PC-9 (cell line): ENCODE measurements around the gene GTF2H2C. TPM values are rescaled to one million over a fixed set of nuclear protein-coding genes. Genes with fewer than 3 reads are reported as not detected.
"Not testable (repeated sequence)": the region's sequence is repeated elsewhere in the genome, so short reads cannot be mapped to it uniquely, and the experiment has no call there.

Experiments used
- BruUV-seq: library from RNA; stranded (reverse); fragments of 400-500 nt; replicated peaks from 2 replicates; lab custom pipeline; 2021; lab: Mats Ljungman, UMichigan
- CTCF ChIA-PET: fragments of 300-600 bp; sonication (Branson Sonifier 250); formaldehyde crosslinking; loops from one replicate; lab custom pipeline; 2022; ENCODE audit warnings: antibody characterized with exemption; lab: Charles Lee
- POLR2A ChIA-PET: fragments of 300-600 bp; sonication (Branson Sonifier 250); formaldehyde crosslinking; loops from one replicate; lab custom pipeline; 2022; ENCODE audit warnings: antibody characterized with exemption; ENCODE audit not compliant: unreplicated experiment; lab: Charles Lee
- DNase-seq, 2 experiments: peaks; one replicate each; pipeline versions ENCODE4 v3.0.0 to v3.0.0-alpha.2; 2015 to 2022; ENCODE audit warnings: mixed read lengths in 1 of 2
- H2AFZ ChIP-seq: fragments of 200-600 bp; sonication (generic); 2 replicates; pipeline ENCODE4 v1.8.1; 2017; ENCODE audit warnings: antibody characterized with exemption
- H3F3A ChIP-seq: fragments of 200-600 bp; sonication (generic); 2 replicates; pipeline ENCODE4 v1.8.1; 2017; ENCODE audit warnings: antibody characterized with exemption, mild to moderate bottlenecking, low read depth; ENCODE audit not compliant: insufficient read depth
- H3K27ac ChIP-seq: fragments of 200-600 bp; sonication (generic); 2 replicates; pipeline ENCODE4 v1.6.1; 2016; ENCODE audit warnings: mixed run types
- H3K27me3 ChIP-seq: fragments of 200-600 bp; sonication (generic); 2 replicates; pipeline ENCODE4 v1.6.1; 2016; ENCODE audit warnings: low read depth, mixed run types; ENCODE audit not compliant: insufficient read depth
- H3K36me3 ChIP-seq: fragments of 200-600 bp; sonication (generic); 2 replicates; pipeline ENCODE4 v1.6.1; 2016; ENCODE audit warnings: low read depth, mixed run types
- H3K4me1 ChIP-seq: fragments of 200-600 bp; sonication (generic); replicated peaks from 2 replicates; pipeline ENCODE4 v1.6.1; 2016; ENCODE audit warnings: mixed run types; ENCODE audit not compliant: insufficient read depth
- H3K4me2 ChIP-seq: fragments of 200-600 bp; sonication (generic); 2 replicates; pipeline ENCODE4 v1.6.1; 2017; ENCODE audit warnings: mixed run types
- H3K4me3 ChIP-seq: fragments of 200-600 bp; sonication (generic); 2 replicates; pipeline ENCODE4 v1.6.1; 2016; ENCODE audit warnings: mixed run types
- H3K79me2 ChIP-seq: fragments of 200-600 bp; sonication (generic); 2 replicates; pipeline ENCODE4 v1.6.1; 2017; ENCODE audit warnings: low read depth, mixed run types
- H3K9me2 ChIP-seq: fragments of 200-600 bp; sonication (generic); 2 replicates; pipeline ENCODE4 v1.8.1; 2017; ENCODE audit warnings: mild to moderate bottlenecking; ENCODE audit not compliant: insufficient read depth
- H3K9me3 ChIP-seq: fragments of 200-600 bp; sonication (generic); 2 replicates; pipeline ENCODE4 v1.8.1; 2016; ENCODE audit warnings: low read depth; ENCODE audit not compliant: insufficient read depth
- H4K20me1 ChIP-seq: fragments of 200-600 bp; sonication (generic); 2 replicates; pipeline ENCODE4 v1.8.1; 2017; ENCODE audit not compliant: insufficient read depth
- EZH2 ChIP-seq: fragments of 200-600 bp; sonication (generic); IDR thresholded peaks from 2 replicates; pipeline ENCODE4 v1.8.0; 2017; ENCODE audit warnings: antibody characterized with exemption, low read depth
- intact Hi-C: fragments of 100-400 bp; cut with micrococcal nuclease; formaldehyde crosslinking; loops from one replicate; pipeline ENCODE4 v1.10.0; 2022; ENCODE audit not compliant: unreplicated experiment
- total RNA-seq: library from RNA; stranded (reverse); gene quantifications from 2 replicates; pipeline ENCODE4 v1.2.3, GENCODE V29; 2021
- TF ChIP-seq, protein P1 (sequence below): fragments of 200-600 bp; sonication (generic); conservative IDR thresholded peaks from 2 replicates; pipeline ENCODE4 v1.6.1; 2017; ENCODE audit warnings: mixed run types, antibody characterized with exemption, mild to moderate bottlenecking, moderate library complexity

Gene GTF2H2C
- total RNA-seq, 1 experiment from 2014 or later: 24.7 TPM

DNA sequence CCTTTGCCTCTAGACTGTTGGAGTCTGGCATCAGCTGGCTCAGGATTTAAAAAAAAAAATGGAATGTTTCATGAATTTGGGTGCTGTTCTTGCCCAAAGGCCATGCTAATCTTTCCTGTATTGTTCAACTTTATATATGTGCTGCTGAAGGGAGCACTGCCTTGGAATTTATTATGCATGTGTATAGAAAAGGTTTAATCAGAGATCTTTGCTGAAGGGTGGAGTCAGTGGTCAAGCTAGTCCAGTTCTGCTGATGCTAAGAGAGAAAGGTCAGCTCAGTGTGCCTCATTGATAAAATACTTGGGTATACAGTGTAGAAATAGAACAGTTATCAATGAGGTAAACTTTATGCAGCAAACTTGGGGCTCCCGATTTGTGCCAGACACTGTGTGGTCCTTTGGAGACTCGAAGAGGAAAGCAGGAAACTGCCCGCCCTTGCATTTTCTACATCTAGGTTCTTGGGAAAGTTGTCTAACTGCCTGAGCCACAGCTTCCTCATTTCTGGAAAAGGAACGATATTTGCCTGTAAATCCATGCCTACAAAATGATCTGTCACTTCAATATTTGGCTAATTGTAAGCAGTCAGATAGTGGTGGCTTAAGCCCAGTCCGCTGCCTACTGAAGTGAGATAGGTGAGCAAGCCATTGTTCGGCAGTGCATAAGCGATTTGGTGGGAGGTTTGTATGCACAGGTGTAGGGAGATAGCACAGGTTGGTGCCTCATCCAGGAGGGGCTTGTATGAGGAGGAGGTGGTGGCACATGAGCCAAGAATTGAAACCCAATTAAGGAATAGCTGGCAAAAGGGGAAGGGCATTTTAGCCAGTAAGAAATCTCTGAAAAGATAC lies 29.2 kb upstream of the GTF2H2C start:
- no peak for DNase-seq
- no peak overlapping the region for H3K27ac ChIP-seq
- no peak overlapping the region for H3K4me3 ChIP-seq
- H3K79me2 ChIP-seq: peaks cover 67% of the 10 kb centered on the region
- ChIA-PET POLR2A (interaction anchor here (0.6 kb wide), 1 partner anchor 14 kb away, joined by 5 read pairs; no protein-coding TSS in a partner anchor), CTCF (no interaction called here)
- no peak for TF ChIP-seq EZH2
- TF ChIP-seq, protein P1, sequence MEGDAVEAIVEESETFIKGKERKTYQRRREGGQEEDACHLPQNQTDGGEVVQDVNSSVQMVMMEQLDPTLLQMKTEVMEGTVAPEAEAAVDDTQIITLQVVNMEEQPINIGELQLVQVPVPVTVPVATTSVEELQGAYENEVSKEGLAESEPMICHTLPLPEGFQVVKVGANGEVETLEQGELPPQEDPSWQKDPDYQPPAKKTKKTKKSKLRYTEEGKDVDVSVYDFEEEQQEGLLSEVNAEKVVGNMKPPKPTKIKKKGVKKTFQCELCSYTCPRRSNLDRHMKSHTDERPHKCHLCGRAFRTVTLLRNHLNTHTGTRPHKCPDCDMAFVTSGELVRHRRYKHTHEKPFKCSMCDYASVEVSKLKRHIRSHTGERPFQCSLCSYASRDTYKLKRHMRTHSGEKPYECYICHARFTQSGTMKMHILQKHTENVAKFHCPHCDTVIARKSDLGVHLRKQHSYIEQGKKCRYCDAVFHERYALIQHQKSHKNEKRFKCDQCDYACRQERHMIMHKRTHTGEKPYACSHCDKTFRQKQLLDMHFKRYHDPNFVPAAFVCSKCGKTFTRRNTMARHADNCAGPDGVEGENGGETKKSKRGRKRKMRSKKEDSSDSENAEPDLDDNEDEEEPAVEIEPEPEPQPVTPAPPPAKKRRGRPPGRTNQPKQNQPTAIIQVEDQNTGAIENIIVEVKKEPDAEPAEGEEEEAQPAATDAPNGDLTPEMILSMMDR: no peak
- no peaks in the 10 kb centered on the region; the same call in 1 of the 2 replicates for H4K20me1 ChIP-seq
- BruUV-seq: no TSS peak
- peaks cover 20% of the 10 kb centered on the region; the same call in 1 of the 2 replicates for H3K36me3 ChIP-seq
- H3K9me3 ChIP-seq: no peaks in the 10 kb centered on the region
- H3K9me2 ChIP-seq: no peaks in the 10 kb centered on the region; the same call in 1 of the 2 replicates
- intact Hi-C loops: no loop called here
- peaks cover 47% of the 10 kb centered on the region for H3K4me1 ChIP-seq
- H2AFZ ChIP-seq: no peak overlapping the region
- peaks cover 23% of the 10 kb centered on the region for H3F3A ChIP-seq
- no peak overlapping the region for H3K4me2 ChIP-seq
- no peaks in the 10 kb centered on the region for H3K27me3 ChIP-seq

GRCh38 chr5:69531406-69531801 lies 28.6 kb upstream of the GTF2H2C start:
- Histone ChIP-seq H3K4me3 (no peak overlapping the region), H4K20me1 (no peaks in the 10 kb centered on the region; the same call in 1 of the 2 replicates), H2AFZ (no peak overlapping the region), H3F3A (peaks cover 17% of the 10 kb centered on the region), H3K4me1 (peaks cover 41% of the 10 kb centered on the region), H3K36me3 (peaks cover 15% of the 10 kb centered on the region; the same call in 1 of the 2 replicates), H3K27ac (no peak overlapping the region), H3K9me3 (no peaks in the 10 kb centered on the region), H3K79me2 (peaks cover 61% of the 10 kb centered on the region), H3K4me2 (no peak overlapping the region), H3K9me2 (no peaks in the 10 kb centered on the region; the same call in 1 of the 2 replicates), H3K27me3 (no peaks in the 10 kb centered on the region)
- TF ChIP-seq, protein P1: no peak
- no peak for TF ChIP-seq EZH2
- POLR2A ChIA-PET: no interaction called here
- intact Hi-C loops: no loop called here
- CTCF ChIA-PET: no interaction called here
- BruUV-seq: no TSS peak
- DNase-seq: no peak

DNA sequence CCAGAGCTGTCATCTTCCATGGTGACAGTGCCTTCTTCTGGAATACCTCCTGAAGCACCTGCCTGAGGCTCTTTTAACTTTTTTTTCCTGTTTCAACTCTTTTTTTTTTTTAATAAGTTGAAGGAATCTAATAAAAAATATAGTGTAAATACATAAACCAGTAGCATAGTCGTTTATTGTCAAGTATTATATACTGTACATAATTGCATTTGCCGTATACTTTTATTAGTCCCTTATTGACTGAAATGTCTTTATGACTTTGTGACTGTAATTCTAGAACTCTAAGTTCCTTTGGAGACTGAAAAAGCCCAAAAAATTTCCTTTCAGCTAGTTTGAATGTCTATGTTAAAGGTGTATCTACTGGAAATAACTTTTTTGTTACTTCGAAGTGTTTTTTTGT lies 22.1 kb upstream of the GTF2H2C start:
- H3F3A ChIP-seq, H3K27ac ChIP-seq, H3K4me2 ChIP-seq, intact Hi-C loops, H3K9me3 ChIP-seq, H3K4me1 ChIP-seq, CTCF ChIA-PET, H4K20me1 ChIP-seq, H3K79me2 ChIP-seq, DNase-seq, H3K4me3 ChIP-seq, BruUV-seq, H3K36me3 ChIP-seq, H2AFZ ChIP-seq, H3K27me3 ChIP-seq, H3K9me2 ChIP-seq, POLR2A ChIA-PET: not testable (repeated sequence)

DNA sequence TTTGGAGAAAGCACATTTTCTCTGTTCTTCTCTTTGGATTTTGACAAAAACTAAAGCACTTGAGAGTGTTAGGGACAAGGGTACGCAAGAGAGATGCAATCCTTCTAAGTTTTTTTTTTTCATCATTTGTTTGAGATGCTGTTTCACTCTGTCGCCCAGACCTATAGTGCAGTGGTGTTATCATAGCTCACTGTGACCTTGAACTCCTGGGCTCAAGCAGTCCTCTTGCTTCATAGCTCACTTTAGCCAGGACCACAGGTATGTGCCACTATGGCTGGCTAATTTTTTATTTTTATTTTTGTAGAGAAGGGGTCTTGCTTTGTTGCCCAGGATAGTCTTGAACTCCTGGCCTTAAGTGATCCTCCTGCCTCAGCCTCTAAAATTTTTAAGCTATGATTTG lies 21.3 kb upstream of the GTF2H2C start:
- H3K4me1 ChIP-seq, BruUV-seq, H3K27me3 ChIP-seq, intact Hi-C loops, H3F3A ChIP-seq, H4K20me1 ChIP-seq, H2AFZ ChIP-seq, POLR2A ChIA-PET, DNase-seq, H3K27ac ChIP-seq, H3K36me3 ChIP-seq, H3K4me3 ChIP-seq, H3K79me2 ChIP-seq, H3K4me2 ChIP-seq, CTCF ChIA-PET, H3K9me2 ChIP-seq, H3K9me3 ChIP-seq: not testable (repeated sequence)

GRCh38 chr5:69541347-69541746 lies 18.6 kb upstream of the GTF2H2C start:
- BruUV-seq, H3K9me2 ChIP-seq, H3K79me2 ChIP-seq, H3F3A ChIP-seq, H3K9me3 ChIP-seq, DNase-seq, H3K27me3 ChIP-seq, H3K4me1 ChIP-seq, H3K4me3 ChIP-seq, H2AFZ ChIP-seq, H3K4me2 ChIP-seq, CTCF ChIA-PET, H3K27ac ChIP-seq, H4K20me1 ChIP-seq, POLR2A ChIA-PET, intact Hi-C loops, H3K36me3 ChIP-seq: not testable (repeated sequence)
